A549 (cell line): Measurements from ENCODE around the gene C1orf94. TPM values are rescaled to one million over a fixed set of nuclear protein-coding genes. Genes with fewer than 3 reads are reported as not detected.

Experiments
- ATAC-seq, 2 experiments: fragments of 200-7000 bp in 1 of 2; fragments of >200 bp in 1 of 2; cut with Nextera tagmentation in 1 of 2; cut with Tn5 transposase in 1 of 2; 3 replicates each; pipeline versions ENCODE4 v1.8.0 to v1.9.1; 2018 to 2020; ENCODE audit warnings: mild to moderate bottlenecking in 1 of 2, moderate library complexity in 1 of 2
- CTCF ChIA-PET: fragments of 300-600 bp; sonication (Branson Sonifier 250); formaldehyde crosslinking; extraction: SDS; loops from one replicate; lab custom pipeline; 2021; ENCODE audit warnings: antibody characterized with exemption, inconsistent platforms; lab: Yijun Ruan, JAX
- POLR2A ChIA-PET: fragments of 350-600 bp; formaldehyde crosslinking; extraction: SDS; loops from one replicate; lab custom pipeline; 2021; ENCODE audit warnings: antibody characterized with exemption, inconsistent platforms; lab: Yijun Ruan, JAX
- DNase-seq, 2 experiments: peaks; one replicate each; pipeline versions ENCODE4 v3.0.0 to v3.0.0-alpha.2; 2011 to 2016; ENCODE audit warnings: low read depth in 1 of 2, low spot score in 1 of 2
- FAIRE-seq: peaks from 2 replicates; lab custom pipeline; 2011; peaks lifted over from hg19 to GRCh38; lab: Jason Lieb, UNC
- H3K27ac ChIP-seq, 2 experiments: fragments of >200 bp; sonication (Bioruptor Twin); formaldehyde crosslinking; 3 replicates each; pipeline ENCODE4 v1.5.1; 2016 to 2017
- H3K4me1 ChIP-seq: fragments of >200 bp; sonication (Bioruptor Twin); formaldehyde crosslinking; 3 replicates; pipeline ENCODE4 v1.6.1; 2016
- H3K4me2 ChIP-seq: fragments of >200 bp; sonication (Bioruptor Twin); formaldehyde crosslinking; 3 replicates; pipeline ENCODE4 v1.6.1; 2016
- H3K4me3 ChIP-seq: fragments of >200 bp; sonication (Bioruptor Twin); formaldehyde crosslinking; 3 replicates; pipeline ENCODE4 v1.5.1; 2016
- H3K9me3 ChIP-seq: fragments of >200 bp; sonication (Bioruptor Twin); formaldehyde crosslinking; 3 replicates; pipeline ENCODE4 v1.6.1; 2016
- CEBPB ChIP-seq, 2 experiments: fragments of >200 bp in 1 of 2; sonication (Bioruptor Twin) in 1 of 2; formaldehyde crosslinking in 1 of 2; IDR thresholded peaks; 2 replicates each; pipeline ENCODE4 v1.6.1; 2012 to 2016
- CHD2 ChIP-seq: fragments of 150-350 bp; IDR thresholded peaks from 2 replicates; pipeline ENCODE4 v1.6.1; 2014; ENCODE audit warnings: low read length; ENCODE audit not compliant: partially characterized antibody
- CHD4 ChIP-seq: fragments of 200-600 bp; sonication (generic); IDR thresholded peaks from 2 replicates; pipeline ENCODE4 v1.6.1; 2016; ENCODE audit warnings: antibody characterized with exemption, mild to moderate bottlenecking, borderline replicate concordance
- CTCF ChIP-seq: fragments of >200 bp; sonication (Bioruptor Twin); formaldehyde crosslinking; IDR thresholded peaks from 3 replicates; pipeline ENCODE4 v1.5.1; 2016
- E2F6 ChIP-seq: IDR thresholded peaks from 2 replicates; pipeline ENCODE4 v1.6.1; 2012; ENCODE audit warnings: low read depth, borderline replicate concordance
- EHMT2 ChIP-seq: fragments of 200-600 bp; sonication (generic); IDR thresholded peaks from 2 replicates; pipeline ENCODE4 v1.6.1; 2016; ENCODE audit warnings: antibody characterized with exemption, low read depth, mild to moderate bottlenecking, moderate library complexity
- ESRRA ChIP-seq: fragments of 150-350 bp; IDR thresholded peaks from 2 replicates; pipeline ENCODE4 v1.6.1; 2014; ENCODE audit warnings: mild to moderate bottlenecking, low read length, borderline replicate concordance
- FOXS1 ChIP-seq: fragments of 250-450 bp; sonication (Bioruptor Pico); IDR thresholded peaks from 2 replicates; pipeline ENCODE4 v1.5.0; 2020; ENCODE audit warnings: mild to moderate bottlenecking, moderate library complexity
- GATA3 ChIP-seq: IDR thresholded peaks from 2 replicates; pipeline ENCODE4 v1.6.1; 2012; ENCODE audit warnings: borderline replicate concordance
- HES2 ChIP-seq: fragments of >200 bp; sonication (Bioruptor Twin); formaldehyde crosslinking; IDR thresholded peaks from 2 replicates; pipeline ENCODE4 v1.6.1; 2016
- HOXB5 ChIP-seq: fragments of 250-450 bp; sonication (Bioruptor Pico); IDR thresholded peaks from 2 replicates; pipeline ENCODE4 v1.5.0; 2020; ENCODE audit warnings: mild to moderate bottlenecking, moderate library complexity
- JUN ChIP-seq, 2 experiments: fragments of >200 bp; sonication (Bioruptor Twin); formaldehyde crosslinking; IDR thresholded peaks; 2 replicates in 1 of 2; 3 replicates in 1 of 2; pipeline ENCODE4 v1.6.1; 2016 to 2017
- JUNB ChIP-seq: fragments of >200 bp; sonication (Bioruptor Twin); formaldehyde crosslinking; IDR thresholded peaks from 2 replicates; pipeline ENCODE4 v1.6.1; 2016
- MAFK ChIP-seq: fragments of 450-650 bp; IDR thresholded peaks from 2 replicates; pipeline ENCODE4 v1.6.1; 2014; ENCODE audit not compliant: partially characterized antibody
- MAX ChIP-seq: IDR thresholded peaks from 2 replicates; pipeline ENCODE4 v1.6.1; 2012
- MYC ChIP-seq: IDR thresholded peaks from 2 replicates; pipeline ENCODE4 v1.6.1; 2012; ENCODE audit warnings: mild to moderate bottlenecking, inconsistent platforms, low read length, improper control_type of control experiment, borderline replicate concordance
- NFE2L2 ChIP-seq: fragments of 150-350 bp; conservative IDR thresholded peaks from 2 replicates; pipeline ENCODE4 v1.6.1; 2014; ENCODE audit warnings: low read length
- PHF8 ChIP-seq: fragments of 200-600 bp; sonication (generic); IDR thresholded peaks from 2 replicates; pipeline ENCODE4 v1.6.1; 2016; ENCODE audit warnings: low read depth, mild to moderate bottlenecking, antibody characterized with exemption, moderate library complexity, borderline replicate concordance
- POLR2A ChIP-seq: IDR thresholded peaks from 2 replicates; pipeline ENCODE4 v1.6.1; 2012; ENCODE audit warnings: mild to moderate bottlenecking, low read length
- REST ChIP-seq: fragments of 200-600 bp; sonication (generic); IDR thresholded peaks from 2 replicates; pipeline ENCODE4 v1.6.1; 2016; ENCODE audit warnings: antibody characterized with exemption, mild to moderate bottlenecking, moderate library complexity
- SMC3 ChIP-seq: fragments of >200 bp; sonication (Bioruptor Twin); formaldehyde crosslinking; IDR thresholded peaks from 3 replicates; pipeline ENCODE4 v1.6.1; 2018; ENCODE audit warnings: inconsistent platforms
- SREBF2 ChIP-seq: fragments of 450-650 bp; IDR thresholded peaks from 2 replicates; pipeline ENCODE4 v1.6.1; 2014; ENCODE audit warnings: mild to moderate bottlenecking, moderate library complexity
- TFCP2L1 ChIP-seq: fragments of 250-450 bp; sonication (Bioruptor Pico); IDR thresholded peaks from 2 replicates; pipeline ENCODE4 v1.5.0; 2021; ENCODE audit warnings: mild to moderate bottlenecking
- USF2 ChIP-seq: fragments of 450-650 bp; IDR thresholded peaks from 2 replicates; pipeline ENCODE4 v1.6.1; 2014; ENCODE audit warnings: antibody characterized with exemption
- ZC3H11A ChIP-seq: fragments of 450-650 bp; IDR thresholded peaks from 2 replicates; pipeline ENCODE4 v1.6.1; 2014; ENCODE audit warnings: antibody characterized with exemption, mild to moderate bottlenecking
- ZNF302 ChIP-seq: fragments of 250-450 bp; sonication (Bioruptor Pico); IDR thresholded peaks from 2 replicates; pipeline ENCODE4 v1.9.0; 2021; ENCODE audit warnings: inconsistent platforms, mild to moderate bottlenecking, moderate library complexity
- WGBS: methylation state at CpG from one replicate; pipeline ENCODE4 v1.1.6; 2017; ENCODE audit errors: missing lambda C conversion rate; 5-methylcytosine and 5-hydroxymethylcytosine counted together
- polyA plus RNA-seq, 4 experiments: library from polyadenylated mRNA; depleted of rRNA in 3 of 4; stranded (reverse); fragments of >200 nt; fragmentation: RNase III in 1 of 4; extraction: RNeasy Plus Mini Kit Qiagen cat#74134 plus additional on column Dnase treatment in 1 of 4; gene quantifications; 2 replicates in 3 of 4; 3 replicates in 1 of 4; pipeline ENCODE4 v1.2.3, GENCODE V29; 2011 to 2017

The C1orf94 gene
- polyA plus RNA-seq, 2 of the 4 experiments (the other 2 are of a cell fraction) = not detected

- H3K27ac ChIP-seq = no peak overlapping the region
- no peak overlapping the region for H3K4me3 ChIP-seq
- no peak overlapping the region for H3K4me2 ChIP-seq
- 0% methylated on average over 2 of the region's 2 CpGs for WGBS
- TF ChIP-seq JUN (IDR thresholded peaks at IDR 0.05) = no peak
- TF ChIP-seq SREBF2 = no peak
- no peak for TF ChIP-seq HOXB5
- no peak for TF ChIP-seq USF2
- TF ChIP-seq CHD2 = no peak
- TF ChIP-seq ZC3H11A = no peak
- TF ChIP-seq MAFK = no peak
- TF ChIP-seq EHMT2 = no peak
- no peak for TF ChIP-seq HES2
- no peak for TF ChIP-seq GATA3
- TF ChIP-seq REST = no peak
- no peak for TF ChIP-seq E2F6
- no peak for TF ChIP-seq JUNB
- TF ChIP-seq FOXS1 (CRISPR knock-in tag) = no peak
- TF ChIP-seq CHD4 = no peak
- no peak for TF ChIP-seq NFE2L2
- no peak for TF ChIP-seq TFCP2L1 (CRISPR knock-in tag)
- TF ChIP-seq CEBPB (IDR thresholded peaks at IDR 0.05) = no peak
- TF ChIP-seq ESRRA = no peak
- no peak for TF ChIP-seq PHF8
- TF ChIP-seq, all 56 proteins: peak for 0
- H3K4me1 ChIP-seq = no peaks in the 10 kb centered on the region
- FAIRE-seq (no peak), DNase-seq (no peak), ATAC-seq (no peak)
- CTCF ChIA-PET = no interaction called here
- H3K9me3 ChIP-seq = no peaks in the 10 kb centered on the region
- POLR2A ChIA-PET = no interaction called here
Measured at GRCh38 chr1:34143975-34144374, 32.7 kb upstream of the C1orf94 start.

GRCh38 chr1:34144766-34145165, 31.9 kb upstream of the C1orf94 start:
- TF ChIP-seq ZNF302 (CRISPR knock-in tag) (no peak), TFCP2L1 (CRISPR knock-in tag) (no peak), POLR2A (no peak), MYC (no peak), SMC3 (no peak), MAX (no peak), CTCF (no peak)
- TF ChIP-seq, all 56 proteins: peak for 0
- CTCF ChIA-PET = no interaction called here
- H3K4me2 ChIP-seq = no peak overlapping the region
- POLR2A ChIA-PET = no interaction called here
- H3K27ac ChIP-seq = no peak overlapping the region
- ATAC-seq = no peak
- H3K4me3 ChIP-seq = no peak overlapping the region
- no peaks in the 10 kb centered on the region for H3K9me3 ChIP-seq
- no peak for FAIRE-seq
- 13% methylated on average over 4 of the region's 6 CpGs for WGBS
- H3K4me1 ChIP-seq = no peaks in the 10 kb centered on the region
- DNase-seq = no peak
